A549 treated with DMSO at 1 μM for 4 hours (cell line): ENCODE results near the gene BAZ1B. TPM values are rescaled to one million over a fixed set of nuclear protein-coding genes. Genes with fewer than 3 reads are reported as not detected.

Experiments used
- total RNA-seq: library from RNA; stranded (reverse); fragments of 200-300 nt; extraction: Qiagen RNA extraction; gene quantifications from 5 replicates; pipeline ENCODE4 v1.2.3, GENCODE V29; 2022; ENCODE audit warnings: low read depth

The BAZ1B gene
- 56.6 to 71.3 TPM (median 66.3 TPM) in 5 replicates for total RNA-seq

GRCh38 chr7:73522105-73522872 is at the start of gene BAZ1B:
Gene BAZ1B (minus strand): TSS chr7:73522293. CDS start chr7:73521933, 360 bp downstream.

GRCh38 chr7:73557397-73558257 is 35.5 kb upstream of the BAZ1B start, which contains the start of gene BCL7B:
Gene BCL7B (minus strand): TSS chr7:73557690. CDS start chr7:73557578, 112 bp downstream.

Other genes with a start within 250 kb of the BAZ1B start
- gene NSUN5, start 213.5 kb downstream of the BAZ1B start, total RNA-seq = 49.2 to 62.0 TPM (median 55.3 TPM) in 5 replicates
- gene TRIM50, start 194.2 kb downstream of the BAZ1B start, total RNA-seq = not detected in 5 replicates
- gene FKBP6, start 194.1 kb downstream of the BAZ1B start, total RNA-seq = not detected in 5 replicates
- 1.1 to 2.1 TPM (median 1.8 TPM) in 5 replicates for gene FZD9, start 88.5 kb downstream of the BAZ1B start, total RNA-seq
- 67.1 to 80.2 TPM (median 70.2 TPM) in 5 replicates for gene BCL7B, start 35.4 kb upstream of the BAZ1B start, total RNA-seq
- 51.8 to 55.5 TPM (median 54.3 TPM) in 5 replicates for gene TBL2, start 56.3 kb upstream of the BAZ1B start, total RNA-seq
- 0.25 to 1.4 TPM (median 1.0 TPM) in 5 replicates for gene MLXIPL, start 102.2 kb upstream of the BAZ1B start, total RNA-seq
- 3.1 to 5.5 TPM (median 4.4 TPM) in 5 replicates for gene VPS37D, start 145.5 kb upstream of the BAZ1B start, total RNA-seq
- 7.8 to 10.4 TPM (median 9.6 TPM) in 5 replicates for gene DNAJC30, start 161.2 kb upstream of the BAZ1B start, total RNA-seq
- gene BUD23, start 161.3 kb upstream of the BAZ1B start, total RNA-seq = 126 to 177 TPM (median 135 TPM) in 5 replicates
- gene STX1A, start 197.4 kb upstream of the BAZ1B start, total RNA-seq = 60.0 to 84.0 TPM (median 75.3 TPM) in 5 replicates
- 21.0 to 28.1 TPM (median 22.8 TPM) in 5 replicates for gene ABHD11, start 216.5 kb upstream of the BAZ1B start, total RNA-seq
- 1.6 to 3.7 TPM (median 2.8 TPM) in 5 replicates for gene CLDN3, start 248.0 kb upstream of the BAZ1B start, total RNA-seq